HG02981 (cell line): ENCODE measurements around the gene PRR36.
"Not testable (repeated sequence)": the region's sequence is repeated elsewhere in the genome, so short reads cannot be mapped to it uniquely, and the experiment has no call there.

Experiments used
- ATAC-seq: cut with Tn5 transposase; IDR thresholded peaks from one replicate; pipeline ENCODE4 v1.9.1; 2021; ENCODE audit warnings: mild to moderate bottlenecking, moderate library complexity; ENCODE audit not compliant: unreplicated experiment

PRR36 gene

GRCh38 chr19:7900401-7900870 lies 26.2 kb upstream of the PRR36 start:
- ATAC-seq: no peak

GRCh38 chr19:7899751-7900378 lies 25.7 kb upstream of the PRR36 start:
- ATAC-seq: no peak

GRCh38 chr19:7898967-7899366 lies 24.8 kb upstream of the PRR36 start:
- ATAC-seq: no peak

GRCh38 chr19:7897292-7897691 lies 23.1 kb upstream of the PRR36 start:
- ATAC-seq: no peak

GRCh38 chr19:7895565-7895964 lies 21.4 kb upstream of the PRR36 start:
- no peak for ATAC-seq

- ATAC-seq: no peak
Measured at GRCh38 chr19:7894612-7895309, 20.6 kb upstream of the PRR36 start.

GRCh38 chr19:7893362-7894101 lies 19.3 kb upstream of the PRR36 start:
- ATAC-seq: not testable (repeated sequence)

GRCh38 chr19:7888826-7889217 lies 14.6 kb upstream of the PRR36 start:
- ATAC-seq: no peak

GRCh38 chr19:7888145-7888825 lies 14.1 kb upstream of the PRR36 start, which contains the start of gene LRRC8E:
Gene LRRC8E, plus strand, starts transcription at chr19:7888510. Its CDS starts 7,094 bp downstream, at chr19:7895604.
- no peak for ATAC-seq

GRCh38 chr19:7887408-7888144 lies 13.4 kb upstream of the PRR36 start:
- ATAC-seq: no peak

- no peak for ATAC-seq
Measured at GRCh38 chr19:7885818-7886217, 11.6 kb upstream of the PRR36 start.

- ATAC-seq: no peak
Measured at GRCh38 chr19:7883796-7884570, 9.8 kb upstream of the PRR36 start.

GRCh38 chr19:7883105-7883504 lies 8.9 kb upstream of the PRR36 start:
- no peak for ATAC-seq

GRCh38 chr19:7881910-7882309 lies 7.7 kb upstream of the PRR36 start:
- no peak for ATAC-seq

GRCh38 chr19:7879836-7880235 lies 5.6 kb upstream of the PRR36 start:
- no peak for ATAC-seq

GRCh38 chr19:7879111-7879807 lies 5.1 kb upstream of the PRR36 start:
- ATAC-seq: no peak

- no peak for ATAC-seq
Measured at GRCh38 chr19:7877249-7877836, 3.2 kb upstream of the PRR36 start.

- no peak for ATAC-seq
Measured at GRCh38 chr19:7874897-7875273, 695 bp upstream of the PRR36 start.
